SKM-1 treated with dmso at 0.1 percent for 144 hours (cell line): Measurements from ENCODE around the gene NHLRC2.
A peak's percentile ranks its signal among the peaks of the same experiment; 100 is the strongest.
"Not testable (repeated sequence)": the region's sequence is repeated elsewhere in the genome, so short reads cannot be mapped to it uniquely, and the experiment has no call there.

ENCODE experiments used
- DNase-seq: peaks from one replicate; lab custom pipeline; 2025; ENCODE audit not compliant: unreplicated experiment; lab: John Stamatoyannopoulos, UW

Gene NHLRC2

GRCh38 chr10:113854013-113854760, at the start of gene NHLRC2, which contains the start of gene DCLRE1A:
TSS of gene NHLRC2 (plus strand) at chr10:113854661. CDS start at chr10:113854873, 212 bp downstream.
TSS of gene DCLRE1A (minus strand) at chr10:113854082. CDS start at chr10:113853182, 900 bp downstream.
- DNase-seq, result peak; percentile 71

- DNase-seq, result no peak
Measured at GRCh38 chr10:113806503-113806902, 48.0 kb upstream of the NHLRC2 start.

GRCh38 chr10:113808168-113808567, 46.3 kb upstream of the NHLRC2 start:
- DNase-seq, result no peak

GRCh38 chr10:113814700-113815099, 39.8 kb upstream of the NHLRC2 start:
- not testable (repeated sequence) for DNase-seq

GRCh38 chr10:113819989-113820388, 34.5 kb upstream of the NHLRC2 start:
- no peak for DNase-seq

GRCh38 chr10:113820507-113820906, 34.0 kb upstream of the NHLRC2 start:
- no peak for DNase-seq

GRCh38 chr10:113821306-113821705, 33.2 kb upstream of the NHLRC2 start:
- not testable (repeated sequence) for DNase-seq

GRCh38 chr10:113822174-113822573, 32.3 kb upstream of the NHLRC2 start:
- DNase-seq, result no peak

GRCh38 chr10:113823389-113823788, 31.1 kb upstream of the NHLRC2 start:
- no peak for DNase-seq

GRCh38 chr10:113825791-113826190, 28.7 kb upstream of the NHLRC2 start:
- no peak for DNase-seq

GRCh38 chr10:113828567-113828966, 25.9 kb upstream of the NHLRC2 start:
- DNase-seq, result not testable (repeated sequence)

- DNase-seq, result no peak
Measured at GRCh38 chr10:113842171-113842570, 12.3 kb upstream of the NHLRC2 start.

- no peak for DNase-seq
Measured at GRCh38 chr10:113843972-113844485, 10.4 kb upstream of the NHLRC2 start.

- no peak for DNase-seq
Measured at GRCh38 chr10:113846036-113846435, 8.4 kb upstream of the NHLRC2 start.

GRCh38 chr10:113849140-113849803, 5.2 kb upstream of the NHLRC2 start:
- no peak for DNase-seq

- no peak for DNase-seq
Measured at GRCh38 chr10:113849946-113850345, 4.5 kb upstream of the NHLRC2 start.

- no peak for DNase-seq
Measured at GRCh38 chr10:113853578-113854012, 866 bp upstream of the NHLRC2 start.

GRCh38 chr10:113854761-113855588, 514 bp downstream of the NHLRC2 start:
- peak; percentile 36 for DNase-seq

- no peak for DNase-seq
Measured at GRCh38 chr10:113856563-113856962, 2.1 kb downstream of the NHLRC2 start.

GRCh38 chr10:113857210-113857609, 2.7 kb downstream of the NHLRC2 start:
- DNase-seq, result no peak

GRCh38 chr10:113858541-113858940, 4.1 kb downstream of the NHLRC2 start:
- no peak for DNase-seq
